HepG2 (cell line): ENCODE results near the gene CD99L2. TPM values are rescaled to one million over a fixed set of nuclear protein-coding genes. Genes with fewer than 3 reads are reported as not detected.

ENCODE experiments used
- ATAC-seq: fragments of 200-7000 bp; cut with Tn5 transposase; 3 replicates; pipeline ENCODE4 v1.9.1; 2020; ENCODE audit warnings: mild to moderate bottlenecking, moderate library complexity
- BruUV-seq: library from RNA; stranded (reverse); fragments of 400-500 nt; replicated peaks from 2 replicates; lab custom pipeline; 2021; lab: Mats Ljungman, UMichigan
- CTCF ChIA-PET: fragments of 300-600 bp; formaldehyde crosslinking; extraction: SDS; loops from one replicate; lab custom pipeline; 2021; ENCODE audit warnings: low total read pairs, inconsistent platforms, low intra/inter-chr PET ratio; lab: Yijun Ruan, JAX
- POLR2A ChIA-PET: fragments of 350-600 bp; sonication (Branson Sonifier 250); formaldehyde crosslinking; loops from one replicate; lab custom pipeline; 2020; ENCODE audit warnings: antibody characterized with exemption, inconsistent platforms; lab: Yijun Ruan, JAX
- DNase-seq: peaks from one replicate; pipeline ENCODE4 v3.0.0-alpha.2; 2015; ENCODE audit warnings: low spot score
- FAIRE-seq: peaks from 3 replicates; lab custom pipeline; 2011; peaks lifted over from hg19 to GRCh38; lab: Jason Lieb, UNC
- H2AFZ ChIP-seq: one replicate; pipeline ENCODE4 v1.6.1; 2011; ENCODE audit warnings: low read length, inconsistent platforms
- H3K27ac ChIP-seq: fragments of 300-600 bp; 3 replicates; pipeline ENCODE4 v1.8.0; 2011; ENCODE audit warnings: mixed run types, mild to moderate bottlenecking, mixed read lengths, low read length, inconsistent platforms; ENCODE audit not compliant: insufficient read depth; ENCODE audit errors: extremely low read length
- H3K27me3 ChIP-seq, 2 experiments: fragments of 200-600 bp in 1 of 2; 2 replicates in 1 of 2; 3 replicates in 1 of 2; pipeline versions ENCODE4 v1.6.0 to v1.8.0; 2011; ENCODE audit warnings: low read length in 2 of 2, mild to moderate bottlenecking in 2 of 2, moderate library complexity in 2 of 2, inconsistent platforms in 1 of 2; ENCODE audit not compliant: insufficient read depth in 2 of 2, control insufficient read depth in 1 of 2
- H3K36me3 ChIP-seq, 2 experiments: fragments of 200-600 bp in 1 of 2; replicated peaks in 1 of 2; 2 replicates in 1 of 2; 3 replicates in 1 of 2; pipeline versions ENCODE4 v1.5.1 to v1.8.0; 2011; ENCODE audit warnings: low read length in 2 of 2, inconsistent platforms in 1 of 2; ENCODE audit not compliant: insufficient read depth in 2 of 2, control insufficient read depth in 1 of 2
- H3K4me1 ChIP-seq: 2 replicates; pipeline ENCODE4 v1.5.1; 2012; ENCODE audit warnings: low read length, inconsistent platforms; ENCODE audit not compliant: insufficient read depth
- H3K4me2 ChIP-seq: 2 replicates; pipeline ENCODE4 v1.6.0; 2011; ENCODE audit warnings: low read depth, low read length, inconsistent platforms
- H3K4me3 ChIP-seq, 3 experiments: fragments of 200-600 bp in 1 of 3; sonication (generic), shearing (Covaris generic) in 1 of 3; replicated peaks in 1 of 3; 2 replicates each; pipeline ENCODE4 v1.5.1; 2011 to 2016; ENCODE audit warnings: low read length in 3 of 3, inconsistent platforms in 2 of 3, low read depth in 2 of 3, mild to moderate bottlenecking in 2 of 3, control low read depth in 1 of 3, mixed read lengths in 1 of 3; ENCODE audit not compliant: insufficient read depth in 1 of 3
- H3K79me2 ChIP-seq: one replicate; pipeline ENCODE4 v1.6.1; 2011; ENCODE audit warnings: low read length, inconsistent platforms; ENCODE audit not compliant: insufficient read depth
- H3K9ac ChIP-seq: 2 replicates; pipeline ENCODE4 v1.6.0; 2011; ENCODE audit warnings: mild to moderate bottlenecking, low read depth, low read length, inconsistent platforms; ENCODE audit not compliant: insufficient read depth
- H3K9me3 ChIP-seq: 2 replicates; pipeline ENCODE4 v1.5.1; 2012; ENCODE audit warnings: mild to moderate bottlenecking, low read length
- H4K20me1 ChIP-seq: 2 replicates; pipeline ENCODE4 v1.6.0; 2011; ENCODE audit warnings: inconsistent platforms, mild to moderate bottlenecking, low read length, moderate library complexity; ENCODE audit not compliant: insufficient read depth
- HNRNPL ChIP-seq: fragments of 200-400 bp; formaldehyde crosslinking; IDR thresholded peaks from 2 replicates; pipeline ENCODE4 v1.6.1; 2017; ENCODE audit warnings: mild to moderate bottlenecking, low read depth, low read length
- PHF8 ChIP-seq: sonication (generic); formaldehyde crosslinking; IDR thresholded peaks from 2 replicates; pipeline ENCODE4 v1.5.0; 2020; ENCODE audit warnings: missing genetic modification reagents
- ZXDC ChIP-seq: sonication (generic); formaldehyde crosslinking; IDR thresholded peaks from 2 replicates; pipeline ENCODE4 v1.5.0; 2020; ENCODE audit warnings: mild to moderate bottlenecking, missing genetic modification reagents
- WGBS: methylation state at CpG from one replicate; pipeline ENCODE4 v1.1.6; 2017; ENCODE audit warnings: low lambda C conversion rate; 5-methylcytosine and 5-hydroxymethylcytosine counted together
- in situ Hi-C: cut with HindIII; loops from 2 replicates; pipeline ENCODE4 v1.10.0; 2017; ENCODE audit warnings: low pct_unique_long_range_greater_than_20kb; ENCODE audit not compliant: extremely low pct_ligation_motif_present
- intact Hi-C: fragments of 100-400 bp; cut with micrococcal nuclease; formaldehyde crosslinking; loops from one replicate; pipeline ENCODE4 v1.10.0; 2022; ENCODE audit not compliant: unreplicated experiment
- polyA plus RNA-seq, 8 experiments: library from polyadenylated mRNA; depleted of rRNA in 3 of 8; stranded (reverse) in 7 of 8; unstranded in 1 of 8; fragments of >200 nt; fragmentation: Illumina TruSeq in 4 of 8; extraction: Trizol in 4 of 8; gene quantifications; 2 replicates each; pipeline versions ENCODE4 v1.2.1 to v1.2.3, GENCODE V29; 2011 to 2016; ENCODE audit warnings: low read depth in 4 of 8, missing spikeins in 1 of 8, mixed read lengths in 1 of 8; ENCODE audit not compliant: insufficient read depth in 1 of 8
- total RNA-seq, 5 experiments: library from RNA; depleted of rRNA; stranded (reverse); fragments of >200 nt; fragmentation: Illumina TruSeq; extraction: Trizol; gene quantifications; 2 replicates each; pipeline ENCODE4 v1.2.3, GENCODE V29; 2016; ENCODE audit warnings: low read depth in 1 of 5
- TF ChIP-seq, protein P1 (sequence below): sonication (generic); formaldehyde crosslinking; IDR thresholded peaks from 2 replicates; pipeline ENCODE4 v1.8.0; 2022; ENCODE audit warnings: missing genetic modification reagents, mild to moderate bottlenecking, borderline replicate concordance

The CD99L2 gene
- total and polyA plus RNA-seq, 2 of the 13 experiments (the other 11 are each of a cell fraction or from before 2014, with no cell fraction given) = 6.9 to 7.6 TPM

GRCh38 chrX:150805736-150806135 is 92.7 kb downstream of the CD99L2 start:
- H3K79me2 ChIP-seq = no peaks in the 10 kb centered on the region
- ATAC-seq (no peak), FAIRE-seq (no peak), DNase-seq (no peak)
- CTCF ChIA-PET = no interaction called here
- H3K4me2 ChIP-seq = no peak overlapping the region
- no TSS peak for BruUV-seq
- H3K4me3 ChIP-seq = no peak overlapping the region
- 98% methylated on average over 2 of the region's 2 CpGs for WGBS
- in situ Hi-C loops (no loop called here), intact Hi-C loops (no loop called here)
- H3K36me3 ChIP-seq = no peaks in the 10 kb centered on the region
- no peak overlapping the region for H2AFZ ChIP-seq
- 0 out of 2 replicates have a peak, but pooled peaks cover 2% of the 10 kb centered on the region for H4K20me1 ChIP-seq
- TF ChIP-seq ZXDC (no peak), HNRNPL (no peak), PHF8 (CRISPR knock-in tag) (no peak)
- TF ChIP-seq, protein P1, sequence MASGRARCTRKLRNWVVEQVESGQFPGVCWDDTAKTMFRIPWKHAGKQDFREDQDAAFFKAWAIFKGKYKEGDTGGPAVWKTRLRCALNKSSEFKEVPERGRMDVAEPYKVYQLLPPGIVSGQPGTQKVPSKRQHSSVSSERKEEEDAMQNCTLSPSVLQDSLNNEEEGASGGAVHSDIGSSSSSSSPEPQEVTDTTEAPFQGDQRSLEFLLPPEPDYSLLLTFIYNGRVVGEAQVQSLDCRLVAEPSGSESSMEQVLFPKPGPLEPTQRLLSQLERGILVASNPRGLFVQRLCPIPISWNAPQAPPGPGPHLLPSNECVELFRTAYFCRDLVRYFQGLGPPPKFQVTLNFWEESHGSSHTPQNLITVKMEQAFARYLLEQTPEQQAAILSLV (CRISPR knock-in tag) = no peak
- TF ChIP-seq, all 625 proteins: peak for 0
- no peak overlapping the region for H3K27ac ChIP-seq
- POLR2A ChIA-PET = no interaction called here
- no peak overlapping the region for H3K9ac ChIP-seq
- H3K9me3 ChIP-seq = no peaks in the 10 kb centered on the region
- H3K27me3 ChIP-seq = no peaks in the 10 kb centered on the region
- H3K4me1 ChIP-seq = peaks cover 14% of the 10 kb centered on the region
